ACHN (cell line): ENCODE results near the gene CYB561.

ENCODE experiments used
- DNase-seq: peaks from one replicate; pipeline ENCODE4 v3.0.0-alpha.2; 2015
- in situ Hi-C: cut with HindIII; loops from 2 replicates; pipeline ENCODE4 v1.10.0; 2017; ENCODE audit warnings: low sequenced_read_pairs, low pct_ligation_motif_present, low pct_unique_long_range_greater_than_20kb

The CYB561 gene

DNA sequence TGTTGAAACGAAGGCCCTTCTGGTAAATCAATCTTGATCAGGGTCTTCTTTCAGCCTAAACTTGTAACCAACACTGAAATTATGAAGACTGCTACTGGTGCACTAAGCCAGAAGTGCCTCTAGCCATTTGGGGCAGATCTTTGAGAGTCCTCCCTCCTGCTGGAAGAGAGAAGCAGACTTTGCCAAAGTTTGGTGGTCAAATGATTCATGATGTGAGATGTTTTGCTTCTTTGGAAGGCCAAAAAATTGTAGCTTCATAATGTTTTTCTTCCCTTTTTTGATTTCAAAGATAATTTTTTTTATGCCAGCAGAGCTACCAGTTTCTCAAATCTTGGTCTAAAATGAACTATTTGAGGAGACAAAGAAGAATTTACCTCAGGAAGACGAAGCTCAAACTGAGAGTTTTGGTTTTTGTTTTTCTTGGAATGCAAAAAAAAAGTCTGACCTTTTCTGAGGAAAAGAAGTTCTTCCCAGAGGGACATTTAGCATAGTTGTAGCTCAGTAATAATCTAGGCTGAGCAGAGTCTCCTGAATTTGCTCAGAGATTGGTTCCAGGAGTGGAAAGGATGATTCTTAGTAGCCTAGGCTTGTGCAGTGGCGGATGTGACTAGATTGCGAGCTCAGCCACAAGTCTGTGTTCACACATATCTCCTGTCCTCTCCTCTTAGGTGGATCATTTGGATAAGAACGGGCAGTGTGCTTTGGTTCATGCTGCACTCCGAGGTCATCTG, 50.9 kb downstream of the CYB561 start:
- no peak for DNase-seq
- in situ Hi-C loops = no loop called here

GRCh38 chr17:63390090-63390489, 56.0 kb downstream of the CYB561 start:
- in situ Hi-C loops = no loop called here
- no peak for DNase-seq

DNA sequence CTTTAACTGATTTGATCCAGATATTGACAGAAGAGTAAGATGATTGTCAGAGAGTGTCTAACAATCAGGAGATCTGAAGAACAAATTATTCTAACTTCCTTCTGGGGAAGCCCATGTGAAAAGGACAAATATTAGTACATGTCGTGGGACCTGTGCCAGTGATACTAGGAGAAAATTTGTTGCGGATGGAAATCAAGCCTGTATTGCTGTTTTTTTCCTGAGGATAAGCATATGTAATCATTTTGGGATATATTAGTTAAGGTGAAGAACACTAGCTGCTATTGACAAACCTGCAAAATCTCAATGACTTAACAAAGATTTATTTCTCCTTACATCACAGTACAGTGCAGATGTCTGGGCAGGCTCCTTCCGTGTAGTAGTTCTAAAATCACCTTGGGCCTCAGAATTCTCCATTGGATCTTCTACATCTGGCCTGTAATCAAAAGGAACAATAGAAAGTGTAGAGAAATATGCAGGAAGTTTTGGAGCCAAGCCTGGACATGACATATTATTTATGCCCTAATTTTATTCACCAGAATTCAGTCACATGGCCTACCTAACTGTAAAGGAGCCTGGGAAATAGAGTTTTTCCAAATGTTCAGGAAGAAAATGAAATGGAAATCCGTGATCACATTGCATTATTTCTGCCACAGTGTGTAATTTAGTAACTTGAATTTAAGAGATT, 58.3 kb downstream of the CYB561 start:
- in situ Hi-C loops = no loop called here
- no peak for DNase-seq

- in situ Hi-C loops = no loop called here
Measured at GRCh38 chr17:63382826-63383225, 63.3 kb downstream of the CYB561 start.

More at GRCh38 chr17:63382826-63383225, 63.3 kb downstream of the CYB561 start:
- peak; percentile 9 for DNase-seq
